PC-3 (cell line): ENCODE measurements around the gene OSBPL6.
A peak's percentile ranks its signal among the peaks of the same experiment; 100 is the strongest.

Experiments
- EZH2 ChIP-seq: fragments of 300-600 bp; sonication (generic); IDR thresholded peaks from one replicate; pipeline ENCODE4 v1.6.1; 2017; ENCODE audit warnings: antibody characterized with exemption, mild to moderate bottlenecking, low read length; ENCODE audit not compliant: unreplicated experiment
- EZH2phosphoT487 ChIP-seq: fragments of 300-600 bp; sonication (generic); IDR thresholded peaks from 2 replicates; pipeline ENCODE4 v1.6.1; 2018; ENCODE audit warnings: mild to moderate bottlenecking, antibody characterized with exemption, low read length, borderline replicate concordance
- TF ChIP-seq, protein P1 (sequence below): fragments of 300-600 bp; sonication (generic); conservative IDR thresholded peaks from 2 replicates; pipeline ENCODE4 v1.5.1; 2017; ENCODE audit warnings: antibody characterized with exemption, low read depth, mild to moderate bottlenecking, low read length

DNA sequence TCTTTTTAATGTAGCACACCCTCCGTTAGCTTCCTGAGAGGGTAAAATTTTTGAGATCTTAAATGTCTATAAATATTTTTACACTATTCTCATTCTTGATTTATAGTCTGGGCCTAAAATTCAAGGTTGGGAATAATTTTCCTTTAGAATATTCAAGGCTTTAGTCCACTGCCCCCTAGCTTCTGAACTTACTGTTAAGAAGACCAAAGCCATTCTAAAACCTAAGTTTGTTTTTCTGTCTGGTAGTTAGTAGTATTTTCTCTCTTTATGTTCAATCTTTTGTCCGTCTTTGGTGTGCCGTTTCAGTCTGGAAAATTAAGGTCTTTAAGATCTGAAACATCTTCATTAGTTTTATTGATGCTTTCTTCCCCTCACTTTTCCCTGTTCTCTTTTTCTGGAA lies 14.5 kb downstream of the OSBPL6 start:
- TF ChIP-seq, protein P1, sequence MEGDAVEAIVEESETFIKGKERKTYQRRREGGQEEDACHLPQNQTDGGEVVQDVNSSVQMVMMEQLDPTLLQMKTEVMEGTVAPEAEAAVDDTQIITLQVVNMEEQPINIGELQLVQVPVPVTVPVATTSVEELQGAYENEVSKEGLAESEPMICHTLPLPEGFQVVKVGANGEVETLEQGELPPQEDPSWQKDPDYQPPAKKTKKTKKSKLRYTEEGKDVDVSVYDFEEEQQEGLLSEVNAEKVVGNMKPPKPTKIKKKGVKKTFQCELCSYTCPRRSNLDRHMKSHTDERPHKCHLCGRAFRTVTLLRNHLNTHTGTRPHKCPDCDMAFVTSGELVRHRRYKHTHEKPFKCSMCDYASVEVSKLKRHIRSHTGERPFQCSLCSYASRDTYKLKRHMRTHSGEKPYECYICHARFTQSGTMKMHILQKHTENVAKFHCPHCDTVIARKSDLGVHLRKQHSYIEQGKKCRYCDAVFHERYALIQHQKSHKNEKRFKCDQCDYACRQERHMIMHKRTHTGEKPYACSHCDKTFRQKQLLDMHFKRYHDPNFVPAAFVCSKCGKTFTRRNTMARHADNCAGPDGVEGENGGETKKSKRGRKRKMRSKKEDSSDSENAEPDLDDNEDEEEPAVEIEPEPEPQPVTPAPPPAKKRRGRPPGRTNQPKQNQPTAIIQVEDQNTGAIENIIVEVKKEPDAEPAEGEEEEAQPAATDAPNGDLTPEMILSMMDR, result peak; percentile 68
- TF ChIP-seq EZH2phosphoT487 (no peak), EZH2 (no peak)
